GM18505 (cell line): Measurements from ENCODE around the gene PIGH.

Experiments
- ATAC-seq: cut with Tn5 transposase; IDR thresholded peaks from one replicate; pipeline ENCODE4 v1.9.1; 2021; ENCODE audit not compliant: unreplicated experiment
- POLR2A ChIP-seq: IDR thresholded peaks from 4 replicates; pipeline ENCODE4 v1.6.1; 2011; ENCODE audit warnings: borderline replicate concordance; ENCODE audit not compliant: insufficient read depth, insufficient read length; ENCODE audit errors: extremely low read depth

PIGH gene

DNA sequence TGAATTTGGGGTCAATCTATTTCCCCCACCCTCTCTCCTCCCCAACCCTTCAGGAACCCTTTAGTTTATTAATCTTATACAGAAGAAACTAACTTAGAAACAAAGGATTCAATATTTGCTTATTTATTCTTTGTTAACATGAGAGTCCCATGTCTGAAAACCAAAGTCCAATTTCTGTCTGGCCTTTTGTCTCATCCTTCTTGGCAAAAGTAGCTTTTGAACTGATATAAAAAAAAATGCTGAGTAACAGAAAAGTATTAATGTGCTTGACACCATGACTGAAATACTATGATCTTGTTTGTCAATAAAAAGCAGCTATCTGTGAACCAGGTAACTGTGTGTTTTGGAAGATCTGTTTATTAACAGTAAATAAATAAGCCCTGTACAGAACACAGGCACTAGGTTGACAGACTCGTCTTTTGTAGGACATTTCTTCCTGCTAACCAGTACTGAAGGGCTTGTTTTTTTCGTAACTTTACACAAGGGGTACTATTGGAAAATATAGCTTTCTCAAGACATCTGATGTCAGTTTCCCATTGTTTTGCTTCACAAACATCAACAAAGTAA is 10.8 kb downstream of the PIGH start:
- ATAC-seq = no peak
- no peak for TF ChIP-seq POLR2A

DNA sequence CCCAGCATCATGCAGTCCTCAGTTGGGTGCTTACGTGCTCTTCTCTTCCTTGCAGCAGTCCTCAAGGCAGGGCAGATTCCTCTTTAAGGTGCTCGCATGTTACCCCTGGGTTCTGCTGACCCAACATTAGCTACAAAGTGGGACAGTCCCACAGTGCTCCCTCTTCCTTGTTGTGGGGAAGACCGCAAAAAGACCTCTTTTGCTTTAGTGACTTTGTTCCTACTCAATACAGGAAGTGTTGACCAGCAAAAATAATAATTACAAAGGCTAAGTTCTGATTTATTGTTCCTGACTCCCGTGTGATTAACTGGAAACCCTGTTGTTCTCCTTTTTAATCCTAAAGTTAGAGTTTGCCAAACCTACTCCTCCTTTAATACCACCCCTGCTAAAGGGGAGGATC is 13.7 kb downstream of the PIGH start:
- no peak for ATAC-seq
- TF ChIP-seq POLR2A = no peak

DNA sequence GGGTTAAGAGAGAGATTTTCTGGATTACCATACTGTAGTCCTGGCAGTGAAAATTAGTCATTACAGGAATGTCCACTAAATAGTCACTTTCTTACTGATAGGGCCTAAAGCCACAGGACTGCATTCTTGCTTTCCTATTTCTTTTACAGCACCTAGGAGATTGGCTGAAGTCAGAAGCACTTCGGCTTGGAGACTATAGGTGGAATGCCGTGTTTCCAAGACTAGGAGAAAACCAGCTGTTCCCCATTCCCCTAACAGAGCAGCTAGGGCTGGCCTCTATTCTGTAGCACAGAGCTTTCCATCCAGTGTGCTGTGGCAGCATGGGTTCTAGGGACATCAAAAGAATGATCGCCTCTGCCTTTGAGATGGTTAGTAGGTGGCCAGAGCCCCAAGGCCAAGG is 15.1 kb downstream of the PIGH start:
- ATAC-seq = no peak
- no peak for TF ChIP-seq POLR2A

DNA sequence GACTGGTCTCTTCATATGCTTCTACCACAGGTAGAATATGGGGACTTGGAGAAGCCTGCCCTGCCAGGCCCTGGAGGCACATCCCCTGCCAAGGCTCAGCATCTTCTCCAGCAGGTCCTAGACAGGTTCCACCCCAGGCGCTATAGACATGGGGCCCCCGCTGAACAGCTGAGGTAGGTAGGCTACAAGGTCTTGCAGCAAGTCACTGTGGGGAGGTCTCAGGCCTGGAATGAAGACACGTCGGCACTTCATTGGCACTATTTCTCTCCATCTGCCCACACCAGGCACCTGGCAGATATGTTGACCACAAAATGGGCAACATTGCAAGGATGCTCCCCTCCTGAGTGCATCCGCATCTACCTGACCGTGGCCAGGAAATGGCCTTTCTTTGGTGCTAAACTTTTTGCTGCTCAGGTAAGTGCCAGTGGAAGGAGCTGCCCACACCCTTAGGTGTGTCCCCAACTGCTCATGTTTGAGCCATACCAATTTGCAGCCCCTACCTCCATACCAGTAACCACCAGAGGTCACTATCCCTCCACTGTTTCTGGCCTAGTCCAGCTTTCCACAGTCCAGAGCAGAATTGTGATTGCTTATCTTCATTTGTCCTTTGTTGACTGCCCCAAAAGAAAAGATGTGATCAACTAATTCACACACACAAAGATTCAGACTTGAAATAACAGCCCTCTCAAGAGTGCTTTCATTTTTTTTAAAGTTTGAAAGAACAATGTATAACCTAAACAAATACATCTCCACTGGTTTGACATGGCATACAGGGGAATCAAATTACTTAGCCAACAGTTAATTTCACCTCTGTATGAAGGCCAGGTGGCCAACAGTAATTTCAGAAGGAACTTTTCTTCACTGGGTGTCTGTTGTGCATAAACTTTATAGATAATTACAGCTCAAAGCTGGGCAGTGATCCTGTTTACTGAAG is 16.1 kb downstream of the PIGH start:
- ATAC-seq = no peak

DNA sequence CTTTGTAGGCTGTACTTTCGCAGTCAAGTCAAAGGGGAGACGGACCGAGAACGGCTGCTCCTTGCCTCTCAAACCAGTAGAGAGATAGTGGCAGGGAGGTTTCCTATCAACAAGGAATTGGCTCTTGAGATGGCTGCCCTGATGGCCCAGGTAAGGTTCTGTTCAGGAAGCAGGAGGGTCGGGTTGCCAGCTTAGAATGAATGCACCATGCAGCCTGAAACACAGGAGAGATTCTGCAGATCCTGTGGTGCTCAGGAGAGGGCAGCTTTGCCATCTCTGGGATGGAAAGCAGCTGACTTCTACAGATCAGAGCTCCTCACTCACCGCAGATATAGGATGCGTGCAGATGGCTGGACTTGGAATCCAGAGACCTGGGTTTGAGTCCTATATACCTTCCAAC is 18.0 kb downstream of the PIGH start:
- ATAC-seq = no peak
- TF ChIP-seq POLR2A = no peak

More for the DNA sequence above, 16.1 kb downstream of the PIGH start:
- no peak for TF ChIP-seq POLR2A

DNA sequence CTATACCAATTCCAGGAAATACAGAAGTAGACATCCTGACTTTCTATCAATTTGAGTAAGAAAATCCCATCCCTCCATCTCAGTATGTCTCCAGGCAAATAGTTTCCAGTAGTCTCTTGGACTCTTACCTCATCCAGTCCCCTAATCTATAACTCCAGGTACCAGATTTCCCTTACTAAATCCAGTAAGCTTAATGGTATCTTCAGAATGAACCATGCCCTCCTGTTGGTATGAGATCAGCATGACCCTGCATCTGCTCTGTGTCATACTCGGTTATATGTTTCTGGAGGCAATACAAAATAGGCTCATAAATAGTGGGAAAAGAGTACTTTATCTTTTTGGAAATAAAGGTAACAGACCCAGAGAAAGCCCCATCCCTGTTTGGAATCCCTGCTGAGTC is 18.4 kb downstream of the PIGH start:
- TF ChIP-seq POLR2A = no peak
- ATAC-seq = no peak

DNA sequence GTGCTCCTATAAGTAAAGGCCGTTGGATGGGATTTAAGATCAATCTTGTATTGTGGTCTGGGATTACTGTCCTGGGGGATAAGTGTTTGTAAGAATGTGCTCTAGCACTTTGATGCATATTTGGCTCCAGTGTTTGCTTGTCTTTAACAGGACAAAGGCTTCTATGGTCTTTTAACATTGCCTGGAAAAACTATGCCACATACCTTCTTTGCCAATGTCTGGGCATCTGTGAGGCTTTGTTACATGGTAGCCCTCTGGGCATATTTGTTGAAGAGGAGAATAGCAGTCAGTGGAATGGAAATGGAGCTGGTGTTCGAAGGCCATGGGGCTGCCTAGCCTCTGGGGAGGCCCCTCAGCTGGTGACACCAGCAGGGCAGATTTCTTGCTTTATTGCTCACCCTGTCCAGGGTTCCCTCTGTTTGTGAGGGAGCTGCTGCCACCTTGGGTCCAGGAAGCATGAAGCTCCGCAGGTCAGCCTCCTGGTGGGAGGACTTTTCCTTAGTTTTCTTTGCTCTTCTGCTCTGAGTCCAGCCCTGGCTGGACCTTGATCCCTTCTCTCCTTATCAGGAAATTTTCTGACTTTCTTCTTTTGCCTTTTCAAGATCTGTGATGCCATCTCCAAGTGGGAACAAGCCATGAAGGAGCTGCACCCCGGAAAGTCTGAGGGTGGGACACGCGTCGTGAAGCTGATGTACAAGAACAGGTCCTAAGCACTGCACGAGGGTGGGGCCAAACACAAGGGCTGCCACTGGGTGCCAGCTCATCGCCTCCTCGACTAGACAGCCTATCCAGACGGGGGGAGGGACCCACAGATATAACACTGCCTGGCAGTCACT is 19.5 kb downstream of the PIGH start:
- no peak for TF ChIP-seq POLR2A
- no peak for ATAC-seq

DNA sequence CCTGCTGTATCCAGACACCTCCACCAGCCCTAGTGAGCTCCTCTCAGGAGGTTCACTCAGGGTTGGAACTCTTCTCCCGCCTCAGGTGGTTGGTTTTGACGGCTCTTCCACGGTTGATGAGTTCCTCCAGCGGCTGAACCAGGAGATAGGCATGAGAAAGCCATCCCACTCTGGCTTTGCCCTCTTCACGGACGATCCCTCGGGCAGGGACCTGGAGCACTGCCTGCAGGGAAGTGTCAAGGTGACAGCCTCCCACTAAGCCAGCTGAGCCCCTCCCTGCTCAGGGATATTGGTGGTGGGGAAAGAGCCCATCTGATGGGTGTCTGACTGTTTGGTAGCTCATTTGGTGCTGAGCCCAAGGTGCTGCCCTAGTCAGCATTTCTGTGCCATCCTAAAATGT is 20.4 kb downstream of the PIGH start:
- ATAC-seq = no peak
- TF ChIP-seq POLR2A = no peak

DNA sequence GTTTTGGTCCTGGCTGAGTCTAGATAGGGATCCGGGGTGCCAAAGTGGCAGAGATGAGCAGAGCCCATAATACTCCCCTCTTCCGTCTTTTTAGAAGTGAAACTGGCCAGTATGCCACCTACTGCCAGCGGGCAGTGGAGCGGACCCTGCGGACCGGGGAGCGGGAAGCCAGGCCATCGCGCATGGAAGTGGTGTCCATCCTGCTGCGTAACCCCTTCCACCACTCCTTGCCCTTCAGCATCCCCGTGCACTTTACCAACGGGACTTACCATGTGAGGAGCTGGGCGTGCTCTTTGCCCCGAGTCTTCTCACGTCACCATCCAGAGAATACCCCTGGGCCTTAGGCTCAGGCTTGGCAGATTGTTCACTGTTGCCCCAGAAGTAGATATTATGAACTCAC is 21.0 kb downstream of the PIGH start:
- no peak for ATAC-seq
- no peak for TF ChIP-seq POLR2A

DNA sequence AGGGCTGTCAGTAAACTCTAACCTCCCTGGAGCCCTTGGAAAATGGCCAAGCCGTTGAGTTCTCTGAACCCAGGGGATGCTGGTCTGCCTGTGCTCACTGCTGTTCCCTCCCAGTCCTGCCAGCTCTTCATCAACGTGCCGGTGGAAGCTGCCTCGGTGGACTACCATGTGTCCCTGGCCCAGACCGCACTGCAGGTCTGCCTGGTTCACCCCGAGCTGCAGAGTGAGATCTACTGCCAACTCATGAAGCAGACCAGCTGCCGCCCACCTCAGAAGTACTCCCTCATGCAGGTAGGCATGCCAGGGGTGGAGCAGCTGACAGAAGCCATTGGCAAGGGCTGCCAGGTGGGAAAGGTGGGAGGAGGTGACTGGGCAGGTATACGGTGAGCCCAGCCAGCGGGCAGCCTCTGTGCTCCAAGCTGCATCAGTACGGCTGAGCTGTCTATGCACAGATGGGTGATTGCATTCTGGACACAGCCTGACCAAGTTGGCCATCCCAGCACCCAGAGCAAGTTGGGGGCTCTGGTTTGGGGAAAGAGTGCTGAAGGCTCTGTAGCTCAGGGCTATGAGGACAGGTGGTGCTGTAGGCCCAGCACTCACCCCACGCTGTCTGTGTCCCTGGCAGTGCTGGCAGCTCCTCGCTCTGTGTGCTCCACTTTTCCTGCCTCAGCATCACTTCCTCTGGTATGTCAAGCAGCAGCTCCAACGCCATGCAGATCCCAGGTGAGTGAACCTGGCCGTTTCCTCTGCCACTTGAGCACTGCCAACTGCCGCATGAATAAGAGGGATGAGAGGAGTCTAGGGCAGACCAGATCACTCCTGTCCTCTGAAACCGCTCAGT is 21.9 kb downstream of the PIGH start:
- TF ChIP-seq POLR2A = no peak
- ATAC-seq = no peak

DNA sequence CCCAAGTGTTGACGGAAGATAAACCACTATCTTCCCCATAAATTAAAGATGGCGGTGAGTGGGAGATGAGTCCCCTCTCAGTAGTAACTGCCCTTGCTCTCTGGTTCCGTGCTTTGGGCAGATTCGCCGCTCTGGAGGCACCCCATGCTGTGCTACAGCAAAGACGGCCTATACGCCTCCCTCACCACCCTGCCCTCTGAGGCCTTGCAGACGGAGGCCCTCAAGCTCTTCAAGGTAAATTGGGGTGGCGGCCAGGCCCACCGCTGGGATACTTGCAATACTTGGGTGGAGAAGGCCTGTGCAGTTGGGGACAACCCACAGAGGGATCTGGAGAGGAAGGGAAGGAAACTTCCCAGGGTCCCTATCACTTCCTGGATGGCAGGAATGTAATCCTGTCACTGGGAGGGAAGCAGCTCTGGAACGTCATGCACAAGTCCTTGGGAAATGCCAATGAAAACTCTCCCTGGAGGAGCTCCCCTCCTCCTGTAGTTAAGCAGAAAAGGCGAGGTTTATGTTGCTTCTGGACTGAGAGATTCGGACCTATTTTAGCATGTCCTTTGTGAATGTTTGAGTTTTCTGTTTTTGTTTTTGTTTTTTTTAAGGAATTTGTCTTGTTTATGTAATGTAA is 22.8 kb downstream of the PIGH start:
- TF ChIP-seq POLR2A = no peak
- no peak for ATAC-seq

DNA sequence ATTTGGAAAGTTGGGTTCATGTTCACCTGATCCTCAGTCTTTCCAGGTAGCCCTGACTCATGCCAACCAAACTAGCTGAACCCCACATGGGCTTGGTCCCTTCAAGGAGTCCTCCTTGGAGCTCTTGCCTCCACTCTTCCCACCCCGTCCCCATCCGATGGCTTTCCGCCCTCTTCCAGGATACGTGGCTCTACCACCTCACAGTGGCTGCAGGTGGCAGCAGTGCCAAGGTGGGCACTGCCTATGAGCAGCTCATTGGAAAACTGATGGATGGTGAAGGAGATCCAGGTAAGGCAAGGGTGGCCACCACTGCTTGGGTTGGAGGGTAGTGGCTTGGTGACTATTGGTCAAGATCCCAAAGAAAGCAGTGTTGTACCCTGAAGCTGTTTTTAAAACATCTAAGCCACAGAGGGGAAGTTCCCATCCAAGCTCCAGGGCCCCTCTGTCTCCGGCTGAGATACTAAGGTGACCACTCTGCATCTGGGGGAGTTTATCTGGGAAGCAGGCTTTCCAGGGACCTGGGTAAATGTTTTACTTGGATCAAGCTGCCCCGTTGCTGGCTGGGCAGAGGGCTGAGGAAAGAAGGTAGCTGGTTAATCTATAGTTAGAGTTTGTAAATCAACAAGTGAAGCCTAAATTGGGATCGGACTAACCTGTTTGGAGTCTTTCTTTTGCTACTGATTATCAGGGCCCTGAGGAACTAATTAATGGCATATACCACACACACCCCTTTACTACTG is 23.7 kb downstream of the PIGH start:
- no peak for TF ChIP-seq POLR2A
- no peak for ATAC-seq
